SIG-M5 treated with dmso at 0.1 percent for 504 hours (cell line): ENCODE measurements around the gene TSGA10.
"Not testable (repeated sequence)": the region's sequence is repeated elsewhere in the genome, so short reads cannot be mapped to it uniquely, and the experiment has no call there.

Experiments
- DNase-seq: peaks from one replicate; lab custom pipeline; 2025; ENCODE audit not compliant: unreplicated experiment; lab: John Stamatoyannopoulos, UW

Gene TSGA10, protein sequence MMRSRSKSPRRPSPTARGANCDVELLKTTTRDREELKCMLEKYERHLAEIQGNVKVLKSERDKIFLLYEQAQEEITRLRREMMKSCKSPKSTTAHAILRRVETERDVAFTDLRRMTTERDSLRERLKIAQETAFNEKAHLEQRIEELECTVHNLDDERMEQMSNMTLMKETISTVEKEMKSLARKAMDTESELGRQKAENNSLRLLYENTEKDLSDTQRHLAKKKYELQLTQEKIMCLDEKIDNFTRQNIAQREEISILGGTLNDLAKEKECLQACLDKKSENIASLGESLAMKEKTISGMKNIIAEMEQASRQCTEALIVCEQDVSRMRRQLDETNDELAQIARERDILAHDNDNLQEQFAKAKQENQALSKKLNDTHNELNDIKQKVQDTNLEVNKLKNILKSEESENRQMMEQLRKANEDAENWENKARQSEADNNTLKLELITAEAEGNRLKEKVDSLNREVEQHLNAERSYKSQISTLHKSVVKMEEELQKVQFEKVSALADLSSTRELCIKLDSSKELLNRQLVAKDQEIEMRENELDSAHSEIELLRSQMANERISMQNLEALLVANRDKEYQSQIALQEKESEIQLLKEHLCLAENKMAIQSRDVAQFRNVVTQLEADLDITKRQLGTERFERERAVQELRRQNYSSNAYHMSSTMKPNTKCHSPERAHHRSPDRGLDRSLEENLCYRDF

GRCh38 chr2:99154643-99155536 is at the start of gene TSGA10, which contains the start of gene LIPT1:
Gene TSGA10 (minus strand): TSS chr2:99154942. CDS start chr2:99109439, 45,503 bp downstream.
Gene LIPT1 (plus strand): TSS chr2:99154967. CDS start chr2:99161958, 6,991 bp downstream.
- peak; percentile 91 for DNase-seq

- no peak for DNase-seq
Measured at GRCh38 chr2:99201959-99202678, 47.4 kb upstream of the TSGA10 start.

DNA sequence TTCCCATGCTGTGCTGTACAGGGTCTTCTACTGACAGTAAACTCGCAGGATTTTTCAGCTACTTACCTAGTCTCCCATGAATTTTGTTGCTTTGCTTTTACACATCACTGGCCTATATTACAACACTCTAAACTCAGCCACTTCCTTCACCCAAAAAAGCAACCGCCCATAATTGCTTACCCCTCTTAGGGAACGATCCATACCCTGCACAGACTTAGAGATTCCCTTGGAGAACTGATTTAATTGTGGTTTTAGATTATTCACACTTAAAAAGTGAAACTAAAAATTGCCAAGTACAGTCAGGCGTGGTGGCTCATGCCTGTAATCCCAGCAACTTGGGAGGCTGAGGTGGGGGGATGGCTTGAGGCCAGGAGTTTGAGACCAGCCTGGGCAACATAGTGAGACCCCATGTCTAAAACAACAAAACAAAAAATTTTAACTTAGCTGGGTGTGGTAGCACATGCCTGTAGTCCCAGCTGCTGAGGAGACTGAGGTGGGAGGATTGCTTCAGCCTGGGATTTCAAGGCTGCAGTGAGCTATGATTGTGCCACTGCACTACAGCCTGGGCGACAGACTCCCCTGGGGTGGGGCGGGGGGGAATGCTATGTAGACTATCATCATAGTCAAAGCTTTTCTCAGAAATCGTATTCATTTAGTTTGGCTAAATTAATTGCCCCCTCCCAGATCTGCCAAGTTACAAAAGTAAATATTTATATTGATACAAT is 45.5 kb upstream of the TSGA10 start:
- peak; percentile 68 for DNase-seq

DNA sequence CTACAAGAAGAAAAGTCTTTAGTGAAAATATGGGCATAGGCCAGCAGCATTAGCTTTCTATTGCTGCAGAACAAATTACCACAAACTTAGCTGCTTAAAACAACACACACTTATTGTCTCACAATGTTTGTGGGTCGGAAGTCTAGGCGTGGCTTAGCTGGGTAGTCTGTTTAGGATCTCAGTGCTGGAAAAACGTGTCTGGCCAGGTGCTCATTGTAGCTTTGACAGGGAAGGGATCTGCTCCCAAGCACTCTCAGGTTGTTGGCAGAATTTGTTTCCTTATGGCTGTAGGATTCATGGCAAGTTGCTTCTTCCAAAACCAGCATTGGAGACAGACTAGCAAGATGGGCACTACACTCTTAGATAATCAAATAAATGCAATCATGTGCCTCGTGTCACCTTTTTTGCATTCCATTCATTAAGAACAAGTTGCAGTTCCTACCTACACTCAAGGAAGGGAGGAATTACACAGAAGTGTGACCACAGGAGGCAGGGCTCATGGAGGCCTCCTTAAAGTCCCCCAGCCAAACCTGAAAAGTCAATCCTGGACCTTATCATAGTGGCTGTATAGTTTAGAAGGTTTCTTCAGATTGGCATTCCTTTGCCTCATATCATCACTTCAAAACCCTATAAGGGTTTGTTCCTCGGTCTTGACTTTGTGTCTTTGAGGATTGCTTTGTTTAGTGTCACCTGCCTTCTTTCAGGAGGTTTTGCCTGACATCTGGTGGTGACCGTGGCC is 43.5 kb upstream of the TSGA10 start:
- DNase-seq, result no peak

DNA sequence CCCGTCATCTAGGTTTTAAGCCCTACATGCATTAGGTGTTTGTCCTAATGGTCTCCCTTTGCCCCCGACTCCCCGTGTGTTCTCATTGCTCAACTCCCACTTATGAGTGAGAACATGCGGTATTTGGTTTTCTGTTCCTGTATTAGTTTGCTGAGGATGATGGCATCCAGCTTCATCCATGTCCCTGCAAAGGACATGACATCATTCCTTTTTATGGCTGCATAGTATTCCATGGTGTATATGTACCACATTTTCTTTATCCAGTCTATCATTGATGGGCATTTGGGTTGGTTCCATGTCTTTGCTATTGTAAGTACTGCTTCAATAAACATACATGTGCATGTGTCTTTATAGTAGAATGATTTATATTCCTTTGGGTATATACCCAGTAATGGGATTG is 37.6 kb upstream of the TSGA10 start:
- not testable (repeated sequence) for DNase-seq

DNA sequence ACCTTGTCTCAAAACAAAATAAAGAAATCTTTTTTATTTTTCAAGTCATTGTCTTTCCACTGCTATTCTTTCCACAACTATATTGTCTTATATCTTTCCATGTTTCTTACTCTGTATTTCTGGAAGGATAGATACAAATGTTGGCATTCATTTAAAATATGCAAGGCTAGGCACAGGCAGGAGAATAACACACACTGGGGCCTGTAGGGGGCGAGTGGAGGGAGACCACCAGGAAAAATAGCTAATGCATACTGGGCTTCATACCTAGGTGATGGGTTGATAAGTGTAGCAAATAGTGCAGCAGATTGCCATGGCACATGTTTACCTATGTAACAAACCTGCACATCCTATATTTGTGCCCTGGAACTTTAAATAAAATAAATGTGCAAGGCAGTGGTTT is 35.8 kb upstream of the TSGA10 start:
- DNase-seq, result no peak

- DNase-seq, result no peak
Measured at GRCh38 chr2:99188357-99188756, 33.6 kb upstream of the TSGA10 start.

DNA sequence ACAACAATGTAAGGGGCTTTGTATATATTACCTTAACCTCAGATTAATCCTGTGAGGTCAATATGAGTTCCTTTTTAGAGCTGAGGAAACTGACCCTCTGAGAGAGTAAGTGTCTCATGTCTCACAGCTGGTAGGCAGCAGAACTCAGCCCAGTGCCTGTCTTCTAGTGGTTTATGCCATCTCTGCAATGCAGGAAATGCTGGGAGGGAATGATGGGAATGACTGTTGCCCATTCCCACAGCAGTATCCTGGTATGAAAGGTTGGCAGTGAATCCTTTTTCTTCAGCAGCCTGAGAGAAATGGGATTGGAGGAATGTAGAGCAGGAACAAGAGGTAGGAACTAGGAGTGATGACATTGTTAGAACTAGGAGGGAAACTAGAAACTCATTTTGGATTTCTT is 32.3 kb upstream of the TSGA10 start:
- no peak for DNase-seq

GRCh38 chr2:99184811-99185210 is 30.1 kb upstream of the TSGA10 start:
- no peak for DNase-seq

DNA sequence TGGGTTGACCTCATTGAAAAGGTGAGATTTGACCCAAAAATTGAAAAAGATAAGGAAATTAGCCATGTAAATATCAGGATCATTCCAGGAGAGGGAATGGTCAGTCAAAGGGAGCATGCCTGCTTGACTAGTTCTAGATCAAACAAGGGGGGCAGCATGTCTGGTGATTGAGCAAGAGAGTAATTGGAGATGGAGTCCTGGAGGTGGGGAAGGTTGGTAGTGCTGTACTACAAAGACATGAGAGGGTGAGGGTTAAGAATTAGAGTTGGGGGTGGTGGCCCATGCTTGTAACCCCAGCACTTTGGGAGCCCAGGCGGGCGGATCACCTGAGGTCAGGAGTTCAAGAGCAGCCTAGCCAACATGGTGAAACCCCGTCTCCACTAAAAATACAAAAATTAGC is 28.3 kb upstream of the TSGA10 start:
- DNase-seq, result peak; percentile 36

- DNase-seq, result peak; percentile 27
Measured at GRCh38 chr2:99181624-99182000, 26.9 kb upstream of the TSGA10 start.

DNA sequence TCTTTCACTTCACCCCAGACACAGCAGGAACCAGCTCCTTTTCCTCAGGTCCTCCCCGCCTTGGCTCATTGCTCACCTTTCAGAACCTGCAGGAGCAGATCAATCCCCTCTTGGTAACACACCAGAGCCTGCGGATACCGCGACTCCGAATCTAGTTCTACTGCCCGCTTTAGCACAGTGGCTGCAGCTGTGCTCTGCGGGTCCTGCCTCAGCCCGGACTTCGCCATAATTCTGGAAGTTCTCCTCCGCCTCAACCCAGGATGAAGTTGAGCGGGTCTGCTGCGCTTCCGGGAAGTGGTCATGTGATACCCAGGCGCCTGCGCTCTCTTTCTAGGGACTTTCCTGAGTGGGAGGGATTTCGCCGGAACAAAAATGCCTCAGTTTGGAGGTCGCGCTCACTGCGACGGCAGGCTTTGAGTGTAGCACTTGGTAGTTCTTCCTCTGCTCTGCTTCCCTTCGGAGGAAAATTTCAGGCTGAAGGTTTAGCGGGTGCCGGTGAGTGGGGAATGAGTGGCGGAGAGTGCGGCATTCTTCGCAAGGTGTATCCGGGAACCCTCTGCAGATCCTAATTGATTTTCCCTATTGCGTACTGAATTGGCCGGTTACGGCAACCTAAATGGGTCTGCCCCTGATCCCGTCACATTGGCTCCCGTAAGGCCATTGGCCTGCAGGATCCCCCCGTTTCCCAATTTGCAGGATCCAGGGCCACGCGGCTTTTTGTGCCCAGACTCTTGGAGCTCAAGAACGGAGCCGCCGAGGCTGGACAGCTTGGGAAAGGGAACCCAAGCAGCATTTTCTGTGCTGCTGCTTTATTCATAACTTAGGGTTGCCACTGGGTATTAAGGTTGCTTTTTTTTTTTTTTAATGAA is 26.2 kb upstream of the TSGA10 start, which contains the start of the genes MITD1 and MRPL30:
Gene MITD1, minus strand, starts transcription at position 304 of the 869 bp plus-strand sequence. Its CDS starts 77 bp downstream, at position 227.
Gene MRPL30, plus strand, starts transcription at position 430 of the 869 bp plus-strand sequence. CDS start 5,020 bp downstream, outside the sequence.
- DNase-seq, result peak; percentile 94

GRCh38 chr2:99171377-99172140 is 16.8 kb upstream of the TSGA10 start:
- no peak for DNase-seq

DNA sequence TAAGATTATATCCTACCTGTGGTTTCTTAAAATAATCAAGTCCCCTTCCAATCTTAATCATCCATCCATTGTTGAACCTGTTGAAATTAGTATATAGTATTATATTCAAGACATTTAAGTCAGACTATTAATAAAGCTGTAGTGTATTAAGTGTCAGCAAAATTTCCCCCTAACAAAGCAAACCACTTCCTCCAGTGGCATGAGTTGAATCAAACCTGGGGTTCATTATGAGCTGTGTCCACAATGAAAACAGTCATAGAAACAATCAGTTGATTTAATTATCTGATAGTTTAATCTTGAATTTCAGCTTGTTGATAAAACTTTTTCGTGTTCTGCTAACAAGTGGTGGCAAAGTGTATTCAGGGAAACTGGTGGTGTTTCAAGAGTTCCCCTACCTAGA is 14.8 kb upstream of the TSGA10 start:
- DNase-seq, result no peak

DNA sequence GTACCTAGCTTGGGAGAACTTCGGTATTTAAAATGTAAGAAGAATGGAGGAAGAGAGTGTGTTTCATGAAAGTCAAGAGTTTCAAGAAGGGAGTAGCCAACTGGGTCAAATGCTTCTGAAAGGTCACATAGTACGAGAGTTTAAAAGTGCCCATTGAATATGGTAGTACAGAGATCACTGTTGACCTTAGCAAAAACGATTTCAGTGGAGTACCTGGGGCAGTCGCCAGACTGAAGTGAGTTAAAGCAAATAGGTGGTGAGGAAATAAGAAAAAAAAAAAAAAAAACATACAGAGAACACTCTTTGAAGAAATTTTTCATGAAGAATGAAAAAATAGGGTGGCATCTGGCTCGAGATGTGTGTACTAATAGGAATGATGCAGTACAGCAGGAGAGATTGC is 11.5 kb upstream of the TSGA10 start:
- no peak for DNase-seq

DNA sequence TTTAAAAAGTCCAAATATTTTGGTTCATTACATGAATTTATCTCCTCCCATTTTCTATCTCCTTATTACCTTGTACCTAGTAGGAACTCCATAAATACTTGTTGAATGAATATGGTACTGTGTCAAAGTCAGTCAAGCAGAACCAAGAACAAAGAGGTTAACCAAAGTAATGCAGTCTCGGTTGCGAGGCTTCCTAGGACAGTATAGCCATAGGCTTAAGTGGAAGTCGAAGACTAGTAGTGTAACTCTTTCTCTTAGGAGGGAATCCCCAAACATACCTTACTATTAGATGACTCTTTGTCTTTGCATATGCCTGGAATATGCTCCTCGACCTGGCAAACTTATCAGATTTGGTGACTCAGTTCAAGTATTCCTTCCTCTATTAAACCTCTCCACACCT is 4.9 kb upstream of the TSGA10 start:
- DNase-seq, result no peak

GRCh38 chr2:99158599-99158998 is 3.9 kb upstream of the TSGA10 start:
- no peak for DNase-seq
